HG03135 (cell line): ENCODE data around the gene DYSF.

ENCODE experiments used
- ATAC-seq: cut with Tn5 transposase; IDR thresholded peaks from one replicate; pipeline ENCODE4 v1.9.1; 2021; ENCODE audit warnings: mild to moderate bottlenecking, moderate library complexity; ENCODE audit not compliant: unreplicated experiment

The DYSF gene

GRCh38 chr2:71668326-71669057 lies 215.1 kb downstream of the DYSF start:
- ATAC-seq, result no peak

GRCh38 chr2:71669058-71669456 lies 215.7 kb downstream of the DYSF start:
- no peak for ATAC-seq

GRCh38 chr2:71669628-71670429 lies 216.5 kb downstream of the DYSF start:
- ATAC-seq, result no peak

- no peak for ATAC-seq
Measured at GRCh38 chr2:71670430-71670795, 217.1 kb downstream of the DYSF start.

GRCh38 chr2:71671203-71671854 lies 218.0 kb downstream of the DYSF start:
- no peak for ATAC-seq

- ATAC-seq, result no peak
Measured at GRCh38 chr2:71671895-71672825, 218.8 kb downstream of the DYSF start.

GRCh38 chr2:71672826-71673795 lies 219.8 kb downstream of the DYSF start:
- ATAC-seq, result no peak

GRCh38 chr2:71674158-71674851 lies 220.9 kb downstream of the DYSF start:
- ATAC-seq, result no peak

- ATAC-seq, result no peak
Measured at GRCh38 chr2:71675296-71675695, 221.9 kb downstream of the DYSF start.

GRCh38 chr2:71678874-71679273 lies 225.5 kb downstream of the DYSF start:
- no peak for ATAC-seq

GRCh38 chr2:71679491-71679890 lies 226.1 kb downstream of the DYSF start:
- no peak for ATAC-seq

- ATAC-seq, result no peak
Measured at GRCh38 chr2:71680925-71681324, 227.6 kb downstream of the DYSF start.

GRCh38 chr2:71681626-71682025 lies 228.3 kb downstream of the DYSF start:
- ATAC-seq, result no peak

- ATAC-seq, result no peak
Measured at GRCh38 chr2:71682341-71682740, 229.0 kb downstream of the DYSF start.

- ATAC-seq, result no peak
Measured at GRCh38 chr2:71683070-71683469, 229.7 kb downstream of the DYSF start.

- ATAC-seq, result no peak
Measured at GRCh38 chr2:71683666-71684065, 230.3 kb downstream of the DYSF start.

- no peak for ATAC-seq
Measured at GRCh38 chr2:71684226-71685072, 231.1 kb downstream of the DYSF start.
